Trophoblast cell (in vitro differentiated cells and primary cell): ENCODE data around the gene CX3CR1.
A peak's percentile ranks its signal among the peaks of the same experiment; 100 is the strongest.
"Not testable (repeated sequence)": the region's sequence is repeated elsewhere in the genome, so short reads cannot be mapped to it uniquely, and the experiment has no call there.

Experiments
- DNase-seq, 2 donors: peaks; one replicate each; pipeline ENCODE4 v3.0.0-alpha.2; 2016
- H2AFZ ChIP-seq: 2 replicates; pipeline ENCODE4 v1.6.1; 2013; ENCODE audit warnings: low read length, moderate library complexity, mild to moderate bottlenecking; ENCODE audit not compliant: insufficient read depth, poor library complexity
- H2AK5ac ChIP-seq: 2 replicates; pipeline ENCODE4 v1.6.1; 2013; ENCODE audit warnings: mild to moderate bottlenecking, low read length
- H2BK120ac ChIP-seq: 2 replicates; pipeline ENCODE4 v1.6.1; 2013; ENCODE audit warnings: low read length, mild to moderate bottlenecking, moderate library complexity; ENCODE audit not compliant: insufficient read depth, poor library complexity
- H2BK12ac ChIP-seq: 2 replicates; pipeline ENCODE4 v1.6.1; 2013; ENCODE audit warnings: mild to moderate bottlenecking, low read length, moderate library complexity
- H2BK5ac ChIP-seq: 2 replicates; pipeline ENCODE4 v1.6.1; 2013; ENCODE audit warnings: low read length, low read depth, moderate library complexity, mild to moderate bottlenecking; ENCODE audit not compliant: poor library complexity
- H3K14ac ChIP-seq: 2 replicates; pipeline ENCODE4 v1.6.1; 2013; ENCODE audit warnings: mild to moderate bottlenecking, low read length
- H3K18ac ChIP-seq: 2 replicates; pipeline ENCODE4 v1.6.1; 2013; ENCODE audit warnings: mild to moderate bottlenecking, low read length
- H3K23ac ChIP-seq: 2 replicates; pipeline ENCODE4 v1.6.1; 2013; ENCODE audit warnings: low read length
- H3K27ac ChIP-seq: 2 replicates; pipeline ENCODE4 v1.5.1; 2013; ENCODE audit warnings: low read depth, mild to moderate bottlenecking, inconsistent platforms, low read length, moderate library complexity
- H3K27me3 ChIP-seq: 2 replicates; pipeline ENCODE4 v1.6.1; 2013; ENCODE audit warnings: inconsistent platforms, mild to moderate bottlenecking, low read length, moderate library complexity; ENCODE audit not compliant: insufficient read depth
- H3K36me3 ChIP-seq, 2 experiments: 1 replicate in 1 of 2; 2 replicates in 1 of 2; pipeline ENCODE4 v1.6.1; 2013; ENCODE audit warnings: low read length in 2 of 2, mild to moderate bottlenecking in 2 of 2, moderate library complexity in 1 of 2; ENCODE audit not compliant: insufficient read depth in 2 of 2, control insufficient read depth in 1 of 2
- H3K4ac ChIP-seq: 2 replicates; pipeline ENCODE4 v1.6.1; 2013; ENCODE audit warnings: low read depth, mild to moderate bottlenecking, low read length, moderate library complexity
- H3K4me1 ChIP-seq, 2 experiments: 1 replicate in 1 of 2; 2 replicates in 1 of 2; pipeline ENCODE4 v1.6.1; 2013; ENCODE audit warnings: low read length in 2 of 2, mild to moderate bottlenecking in 2 of 2, moderate library complexity in 1 of 2; ENCODE audit not compliant: insufficient read depth in 2 of 2, control insufficient read depth in 1 of 2
- H3K4me2 ChIP-seq: 2 replicates; pipeline ENCODE4 v1.6.1; 2013; ENCODE audit warnings: inconsistent platforms, mild to moderate bottlenecking, low read length, moderate library complexity
- H3K4me3 ChIP-seq: 2 replicates; pipeline ENCODE4 v1.5.1; 2013; ENCODE audit warnings: mild to moderate bottlenecking, low read depth, low read length, inconsistent platforms
- H3K79me1 ChIP-seq: one replicate; pipeline ENCODE4 v1.6.1; 2013; ENCODE audit warnings: low read length
- H3K79me2 ChIP-seq: 2 replicates; pipeline ENCODE4 v1.6.1; 2013; ENCODE audit warnings: low read length, mild to moderate bottlenecking; ENCODE audit not compliant: control insufficient read depth, insufficient read depth, poor library complexity
- H3K9ac ChIP-seq: 2 replicates; pipeline ENCODE4 v1.6.1; 2013; ENCODE audit warnings: mild to moderate bottlenecking, low read length
- H3K9me3 ChIP-seq: 2 replicates; pipeline ENCODE4 v1.6.1; 2013; ENCODE audit warnings: low read depth, mild to moderate bottlenecking, control low read depth, inconsistent platforms, low read length; ENCODE audit not compliant: insufficient read depth
- H4K12ac ChIP-seq: 2 replicates; pipeline ENCODE4 v1.6.1; 2013; ENCODE audit warnings: low read depth, mild to moderate bottlenecking, low read length, moderate library complexity
- H4K8ac ChIP-seq: 2 replicates; pipeline ENCODE4 v1.6.1; 2013; ENCODE audit warnings: low read depth, mild to moderate bottlenecking, low read length, moderate library complexity
- H4K91ac ChIP-seq: one replicate; pipeline ENCODE4 v1.6.1; 2013; ENCODE audit warnings: low read depth, mild to moderate bottlenecking, low read length, moderate library complexity
- WGBS: extraction: QIAGEN DNeasy Blood & Tissue Kit; methylation state at CpG from one replicate; pipeline ENCODE4 v1.1.7; 2013; ENCODE audit warnings: missing lambda C conversion rate; ENCODE audit not compliant: insufficient read length, insufficient coverage; ENCODE audit errors: extremely low coverage; 5-methylcytosine and 5-hydroxymethylcytosine counted together

CX3CR1 gene

GRCh38 chr3:39321574-39321983, 41.7 kb upstream of the CX3CR1 start:
- not testable (repeated sequence) for H3K79me1 ChIP-seq, H3K18ac ChIP-seq, H3K14ac ChIP-seq, H3K4ac ChIP-seq, H3K27ac ChIP-seq, H2BK12ac ChIP-seq, H3K4me2 ChIP-seq, H3K4me3 ChIP-seq, H2AK5ac ChIP-seq, H3K9ac ChIP-seq, H3K79me2 ChIP-seq, H3K27me3 ChIP-seq, H2AFZ ChIP-seq, H2BK5ac ChIP-seq, H3K36me3 ChIP-seq, H4K8ac ChIP-seq, H3K4me1 ChIP-seq, H4K91ac ChIP-seq, H4K12ac ChIP-seq, H3K9me3 ChIP-seq, H3K23ac ChIP-seq, H2BK120ac ChIP-seq
- peak; percentile 74 to 76 for DNase-seq
- no CpG with 5 or more reads among the region's 2 CpGs for WGBS

GRCh38 chr3:39319249-39319648, 39.4 kb upstream of the CX3CR1 start:
- H3K9ac ChIP-seq: no peak overlapping the region
- H3K27ac ChIP-seq: no peak overlapping the region

GRCh38 chr3:39318301-39318700, 38.5 kb upstream of the CX3CR1 start:
- H2AK5ac ChIP-seq: no peak overlapping the region

More at GRCh38 chr3:39319249-39319648, 39.4 kb upstream of the CX3CR1 start:
- Histone ChIP-seq H3K4me3 (no peak overlapping the region), H3K14ac (no peak overlapping the region), H3K4ac (no peak overlapping the region), H3K4me1 (no peaks in the 10 kb centered on the region), H3K36me3 (no peaks in the 10 kb centered on the region), H2AK5ac (no peak overlapping the region), H3K27me3 (no peaks in the 10 kb centered on the region), H3K18ac (no peak overlapping the region), H3K9me3 (peaks cover 2% of the 10 kb centered on the region), H4K91ac (no peak overlapping the region), H3K23ac (no peak overlapping the region), H2AFZ (no peak overlapping the region), H4K12ac (no peak overlapping the region), H4K8ac (no peak overlapping the region), H3K4me2 (no peak overlapping the region), H2BK5ac (no peak overlapping the region), H3K79me1 (no peaks in the 10 kb centered on the region), H2BK120ac (no peak overlapping the region), H2BK12ac (no peak overlapping the region), H3K79me2 (no peaks in the 10 kb centered on the region)
- DNase-seq: no peak

GRCh38 chr3:39317571-39318169, 37.8 kb upstream of the CX3CR1 start:
- WGBS: no CpG with 5 or more reads among the region's 2 CpGs

More at GRCh38 chr3:39318301-39318700, 38.5 kb upstream of the CX3CR1 start:
- no peak overlapping the region for H2AFZ ChIP-seq
- no peaks in the 10 kb centered on the region for H3K36me3 ChIP-seq
- no peak overlapping the region for H3K4me3 ChIP-seq
- H3K4ac ChIP-seq: no peak overlapping the region
- no peak overlapping the region for H3K18ac ChIP-seq
- H3K27me3 ChIP-seq: no peaks in the 10 kb centered on the region
- no peak overlapping the region for H4K8ac ChIP-seq
- DNase-seq: peak; percentile 46 to 76
- H2BK5ac ChIP-seq: no peak overlapping the region
- no peak overlapping the region for H3K23ac ChIP-seq
- no peak overlapping the region for H2BK120ac ChIP-seq
- H3K79me2 ChIP-seq: no peaks in the 10 kb centered on the region
- no peak overlapping the region for H3K4me2 ChIP-seq
- WGBS: no CpG with 5 or more reads among the region's 1 CpG
- no peak overlapping the region for H4K12ac ChIP-seq
- no peaks in the 10 kb centered on the region for H3K79me1 ChIP-seq
- no peak overlapping the region for H4K91ac ChIP-seq
- H3K14ac ChIP-seq: no peak overlapping the region
- no peak overlapping the region for H3K27ac ChIP-seq
- H3K4me1 ChIP-seq: no peaks in the 10 kb centered on the region
- H2BK12ac ChIP-seq: no peak overlapping the region
- peaks cover 2% of the 10 kb centered on the region for H3K9me3 ChIP-seq
- no peak overlapping the region for H3K9ac ChIP-seq

More at GRCh38 chr3:39317571-39318169, 37.8 kb upstream of the CX3CR1 start:
- Histone ChIP-seq H3K27me3 (no peaks in the 10 kb centered on the region), H3K4ac (no peak overlapping the region), H3K14ac (no peak overlapping the region), H4K91ac (no peak overlapping the region), H4K12ac (no peak overlapping the region), H3K9ac (no peak overlapping the region), H3K23ac (no peak overlapping the region), H3K9me3 (peaks cover 2% of the 10 kb centered on the region), H2BK12ac (no peak overlapping the region), H3K4me3 (no peak overlapping the region), H3K4me2 (no peak overlapping the region), H3K79me1 (no peaks in the 10 kb centered on the region), H3K79me2 (no peaks in the 10 kb centered on the region), H2BK120ac (no peak overlapping the region), H2AFZ (no peak overlapping the region), H3K4me1 (no peaks in the 10 kb centered on the region), H2AK5ac (no peak overlapping the region), H3K36me3 (no peaks in the 10 kb centered on the region), H2BK5ac (no peak overlapping the region), H3K27ac (no peak overlapping the region), H4K8ac (no peak overlapping the region), H3K18ac (no peak overlapping the region)
- peak; percentile 83 to 97 for DNase-seq
